ENCODE results near the gene SNX19. TPM values are rescaled to one million over a fixed set of nuclear protein-coding genes. Genes with fewer than 3 reads are reported as not detected.

SNX19 gene
- total RNA-seq, 1 donor from 2014 or later, result 40.8 TPM

DNA sequence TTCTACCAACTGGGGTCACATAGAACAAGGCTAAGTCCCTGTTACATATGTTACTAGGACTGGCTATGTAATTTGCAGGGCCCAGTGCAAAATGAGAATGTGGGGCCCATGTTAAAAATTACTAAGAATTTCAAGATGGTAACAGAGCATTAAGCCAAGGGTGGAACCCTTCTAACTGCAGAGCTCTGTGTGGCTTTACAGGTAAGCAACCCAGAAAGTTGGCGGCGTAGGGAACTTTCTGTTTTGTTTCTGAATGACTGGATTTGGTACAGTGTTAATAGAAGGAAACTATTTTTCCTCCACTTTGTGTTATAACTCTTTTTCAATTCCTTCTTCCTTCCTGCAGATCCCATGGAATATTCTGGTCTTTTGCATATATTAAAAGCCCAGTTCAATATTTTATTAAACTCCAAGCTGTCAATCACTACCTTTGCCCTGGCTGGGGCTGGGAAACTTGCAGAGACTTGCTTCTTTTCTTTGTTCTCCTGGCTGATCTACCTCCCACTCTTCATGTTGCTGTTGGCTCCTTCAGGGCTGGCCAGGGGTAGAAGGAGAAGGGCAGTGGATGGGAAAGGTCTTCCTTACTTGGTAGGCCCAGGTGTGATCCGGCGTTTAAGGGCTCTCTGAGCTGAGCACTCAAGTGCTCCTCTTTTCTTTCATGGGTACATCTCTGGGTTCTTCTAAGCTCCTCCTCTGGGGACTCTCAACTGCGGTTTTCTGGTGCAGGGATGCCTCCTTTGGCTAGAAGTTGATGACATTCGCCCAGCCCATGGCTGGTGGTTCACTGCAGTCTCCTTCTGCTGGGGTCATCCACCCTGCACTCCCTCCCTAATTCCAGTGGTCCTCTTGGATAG, 67.7 kb downstream of the SNX19 start:
- DNase-seq (ENCODE audit: low spot score in 2 of 2) (no peak), FAIRE-seq (no peak)

DNA sequence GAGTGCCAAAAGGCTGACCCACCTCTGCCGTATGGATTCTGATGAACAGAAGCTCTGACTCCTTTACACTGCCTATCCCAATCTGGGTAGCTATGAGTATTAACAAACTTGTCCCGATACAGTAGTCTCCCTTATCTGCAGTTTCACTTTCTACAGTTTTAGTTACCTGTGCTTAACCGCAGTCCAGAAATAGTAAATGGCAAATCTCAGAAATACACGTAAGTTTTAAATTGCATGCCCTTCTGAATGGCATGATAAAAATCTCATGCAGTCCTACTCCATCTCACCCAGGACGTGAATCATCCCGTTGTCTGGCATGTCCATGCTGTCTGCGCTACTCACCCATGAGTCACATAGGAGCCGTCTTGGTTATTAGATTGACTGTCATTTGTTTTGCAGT, 68.8 kb downstream of the SNX19 start:
- FAIRE-seq, result no peak
- DNase-seq (ENCODE audit: low spot score in 2 of 2), result no peak

DNA sequence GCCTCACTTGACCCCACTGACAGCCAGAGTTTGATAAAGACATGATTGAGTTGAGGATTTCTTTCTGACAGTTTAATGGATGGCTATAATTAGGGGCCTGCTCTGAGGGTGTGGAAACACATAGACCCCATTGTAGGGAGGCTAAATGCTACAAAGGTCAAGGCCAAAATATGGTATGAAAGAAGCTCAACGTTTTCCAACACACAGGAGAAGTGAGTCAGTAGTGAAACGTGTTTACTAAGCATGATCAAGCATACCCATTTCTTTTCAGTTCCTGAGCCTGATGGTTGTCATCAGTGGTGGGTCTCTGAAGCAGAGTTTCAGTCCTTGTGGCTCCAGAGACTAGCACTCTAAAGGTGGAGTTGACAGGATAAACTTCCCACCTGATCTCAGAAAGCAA, 69.7 kb downstream of the SNX19 start:
- FAIRE-seq, result no peak
- DNase-seq (ENCODE audit: low spot score in 2 of 2), result no peak

DNA sequence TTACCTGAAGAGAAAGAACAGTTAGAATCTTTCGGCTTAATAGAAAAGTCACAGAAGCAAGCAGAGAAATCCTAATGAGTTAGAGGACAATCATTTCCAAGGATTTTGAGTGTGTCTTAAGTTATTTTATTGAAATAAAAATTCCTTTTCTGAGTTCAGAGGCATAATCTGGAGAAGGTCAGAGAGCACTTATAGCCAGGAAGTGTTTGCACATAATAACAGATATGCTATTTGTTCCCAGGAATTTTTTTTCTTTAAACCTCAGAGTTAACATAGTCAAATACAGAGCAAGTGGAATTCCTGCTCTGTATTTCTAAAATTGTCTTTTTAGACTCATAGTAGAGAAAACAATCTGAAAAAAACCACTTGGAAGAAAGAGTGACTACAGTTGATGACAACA, 74.3 kb downstream of the SNX19 start:
- FAIRE-seq (no peak), DNase-seq (ENCODE audit: low spot score in 2 of 2) (no peak)

DNA sequence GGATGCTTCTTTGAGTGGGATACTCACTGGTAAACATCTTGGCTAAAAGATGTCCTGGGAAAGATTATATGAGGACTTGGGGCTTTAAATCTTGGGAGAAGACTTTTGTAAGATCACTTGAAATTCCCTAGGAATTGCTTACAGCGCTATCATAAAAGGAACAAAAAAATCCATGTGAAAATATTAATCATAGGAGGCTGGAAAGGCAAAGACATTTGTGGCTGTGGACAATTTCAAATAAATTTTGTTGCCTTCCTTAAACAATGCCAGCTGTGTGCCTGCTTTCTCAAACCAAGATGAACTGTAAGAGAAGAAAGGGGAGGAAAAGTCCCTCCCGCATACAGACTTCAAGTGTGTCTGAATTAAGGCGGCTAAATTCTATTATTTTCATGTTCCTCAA, 75.6 kb downstream of the SNX19 start:
- no peak for DNase-seq (ENCODE audit: low spot score in 2 of 2)
- FAIRE-seq, result no peak

DNA sequence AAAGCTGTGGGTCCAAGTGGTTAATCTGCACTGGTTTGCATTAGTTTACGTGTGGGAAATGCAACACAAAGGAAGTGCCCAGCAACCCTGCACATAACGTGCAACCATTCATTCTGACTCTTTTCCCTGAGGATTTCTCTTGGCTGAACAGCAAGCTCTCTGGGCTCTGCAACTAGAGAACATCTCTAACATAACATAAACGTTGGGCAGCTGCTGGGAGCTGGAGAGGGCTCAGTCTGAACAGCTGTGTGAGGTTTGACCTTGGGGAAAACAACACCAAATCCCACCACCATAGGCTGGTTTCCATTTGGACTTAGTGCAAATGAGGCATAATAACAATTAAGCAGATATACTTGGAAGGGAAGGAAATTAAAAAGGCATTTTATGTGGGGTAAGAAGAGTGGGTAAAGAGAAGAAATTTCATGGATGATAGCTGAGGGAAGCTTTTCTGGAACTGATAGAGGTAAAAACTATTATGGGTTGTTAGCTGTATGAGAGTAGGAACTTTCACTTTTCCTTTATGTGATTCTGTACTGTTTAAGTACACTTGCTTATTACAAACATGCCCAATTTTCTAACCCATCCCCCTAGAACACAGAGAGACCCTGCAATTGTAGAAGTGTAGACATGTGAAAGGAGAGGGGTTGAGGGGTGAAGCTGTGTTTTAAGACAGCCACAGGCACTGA, 76.2 kb downstream of the SNX19 start:
- DNase-seq (ENCODE audit: low spot score in 2 of 2) (no peak), FAIRE-seq (no peak)

DNA sequence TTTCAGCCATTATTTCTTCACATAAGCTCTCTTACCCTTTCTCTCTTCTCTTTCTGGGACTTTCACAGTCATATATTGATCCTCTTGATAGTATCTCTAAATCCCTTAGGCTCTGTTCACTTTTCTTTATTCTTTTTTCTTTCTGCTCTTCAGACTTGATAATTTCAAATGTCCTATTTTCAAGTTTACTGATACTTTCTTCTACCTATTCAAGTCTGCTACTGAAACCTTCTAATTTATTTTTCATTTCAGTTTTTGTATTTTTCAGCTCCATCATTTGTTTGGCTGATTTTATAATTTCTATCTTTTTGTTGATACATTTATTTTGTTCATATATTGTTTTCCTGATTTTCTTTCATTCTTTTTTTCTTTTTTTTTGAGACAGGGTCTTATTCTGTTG, 79.1 kb downstream of the SNX19 start:
- FAIRE-seq, result peak; percentile 13
- no peak for DNase-seq (ENCODE audit: low spot score in 2 of 2)

DNA sequence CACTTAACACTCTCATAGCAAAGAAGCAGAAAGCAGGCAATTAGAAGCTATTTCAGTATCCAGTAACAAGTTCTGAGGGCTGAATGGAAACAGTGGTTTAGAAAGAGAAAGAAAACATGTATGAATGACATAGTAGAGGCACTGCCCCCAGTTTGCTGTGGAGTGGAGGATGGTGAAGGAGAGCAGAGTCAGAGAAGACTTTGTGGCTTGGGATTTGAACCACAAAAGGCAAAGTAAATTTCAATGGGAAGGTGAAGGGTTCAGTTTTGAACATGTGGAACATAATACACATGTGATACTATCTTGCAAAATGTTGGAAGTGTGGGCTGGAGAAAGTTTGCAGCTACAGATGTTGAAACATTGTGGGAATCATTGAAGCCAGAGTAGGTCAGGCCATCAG, 81.4 kb downstream of the SNX19 start:
- FAIRE-seq (no peak), DNase-seq (ENCODE audit: low spot score in 2 of 2) (no peak)

DNA sequence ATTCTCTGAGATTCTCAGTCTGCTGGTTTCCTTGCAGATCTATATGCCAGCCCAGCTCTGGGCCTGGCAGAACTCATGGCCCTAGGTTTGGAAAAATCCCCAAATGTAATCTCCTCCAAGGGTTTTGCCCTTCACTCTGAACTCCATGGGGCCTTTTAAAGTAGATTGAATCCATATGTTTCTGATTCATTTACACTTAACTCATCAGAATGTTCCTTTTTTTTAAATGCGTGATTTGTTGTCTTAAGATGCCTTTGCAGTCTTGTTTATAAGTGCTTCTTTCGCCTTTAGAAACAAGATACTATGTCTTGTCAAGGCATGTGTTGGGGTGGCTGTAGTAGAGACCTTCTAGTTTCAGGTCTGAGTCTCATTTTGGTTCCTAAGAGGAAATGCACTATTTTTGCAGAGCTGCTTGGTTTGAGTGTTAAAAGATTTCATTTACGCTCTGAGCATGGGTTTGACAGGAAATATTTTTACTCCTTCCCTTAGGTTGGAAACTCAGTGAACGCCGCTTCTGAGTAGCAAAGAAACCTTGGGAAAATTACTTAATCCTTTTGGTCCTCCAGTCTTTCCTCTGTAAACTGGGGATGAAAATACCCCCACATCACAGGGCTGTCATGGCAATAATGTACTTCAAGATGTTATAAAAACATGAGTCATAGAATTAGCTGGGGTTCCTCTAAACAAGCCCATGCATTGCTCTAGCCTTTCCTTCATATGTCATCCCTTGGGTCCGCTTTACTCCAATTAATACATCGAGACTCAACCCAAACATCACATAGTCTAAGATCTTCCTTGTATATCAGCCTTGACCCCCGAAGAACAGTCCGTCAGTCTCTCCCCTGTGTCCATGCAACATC, 83.5 kb downstream of the SNX19 start:
- DNase-seq (ENCODE audit: low spot score in 2 of 2) (no peak), FAIRE-seq (no peak)

DNA sequence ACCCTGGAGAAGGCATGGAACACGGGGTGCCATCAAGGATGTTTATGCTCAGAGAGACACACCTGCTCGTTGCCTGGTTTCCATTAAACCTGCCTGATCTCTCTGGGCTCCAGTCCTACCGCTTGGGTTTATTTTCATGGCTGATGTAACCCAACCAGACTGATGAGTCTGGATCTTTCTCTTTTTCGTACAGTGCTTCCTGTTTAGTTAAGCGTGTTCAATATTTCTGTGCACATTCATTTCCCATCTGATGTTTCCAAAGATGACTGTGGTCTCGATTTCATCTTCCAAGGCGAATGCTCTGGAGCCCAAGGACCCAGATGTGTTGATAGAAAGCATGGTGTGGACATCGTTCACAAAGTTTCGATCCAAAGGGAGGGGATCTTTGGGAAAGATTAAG, 84.3 kb downstream of the SNX19 start:
- DNase-seq (ENCODE audit: low spot score in 2 of 2) (no peak), FAIRE-seq (no peak)

DNA sequence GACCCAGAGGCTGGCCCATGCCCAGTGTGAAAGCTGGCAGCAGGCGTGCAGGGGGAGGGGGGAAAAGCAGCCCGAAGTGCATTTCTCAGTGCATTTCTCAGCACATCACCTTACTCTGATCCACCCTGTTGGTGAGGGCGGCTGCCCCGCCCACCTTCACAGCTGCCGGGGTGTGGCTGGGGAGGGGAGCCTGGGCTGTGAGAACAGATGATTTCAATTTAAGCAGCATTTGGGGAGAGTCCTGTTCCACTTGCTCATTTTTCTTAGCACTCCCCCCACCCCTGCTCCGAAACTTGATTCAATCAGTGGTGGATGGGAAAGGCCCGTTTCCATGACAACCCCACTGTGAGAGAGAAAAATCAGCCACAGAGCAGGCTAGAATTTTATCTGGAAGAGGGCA, 84.8 kb downstream of the SNX19 start:
- FAIRE-seq (no peak), DNase-seq (ENCODE audit: low spot score in 2 of 2) (peak in 1 of 2 donors; percentile 24)

DNA sequence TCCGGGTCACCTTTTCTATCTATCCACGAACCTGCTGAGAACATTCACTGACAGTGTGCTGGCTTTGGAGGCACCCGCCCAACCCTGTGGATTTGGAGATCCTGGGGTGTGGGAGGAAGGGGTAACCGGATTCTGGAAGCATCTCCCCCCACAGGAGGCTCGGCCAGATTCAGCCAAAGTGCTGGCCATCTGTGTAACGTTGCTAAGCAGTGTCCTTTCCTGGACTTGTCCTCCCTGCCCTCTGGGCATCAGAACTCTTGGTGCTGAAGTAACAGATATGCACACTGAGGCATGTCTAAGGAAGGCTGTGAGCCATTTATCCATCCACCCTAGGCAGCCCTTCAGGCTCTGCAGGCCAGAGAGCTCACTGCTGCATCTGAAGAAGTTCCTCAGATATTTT, 85.7 kb downstream of the SNX19 start:
- DNase-seq (ENCODE audit: low spot score in 2 of 2) (no peak), FAIRE-seq (no peak)

DNA sequence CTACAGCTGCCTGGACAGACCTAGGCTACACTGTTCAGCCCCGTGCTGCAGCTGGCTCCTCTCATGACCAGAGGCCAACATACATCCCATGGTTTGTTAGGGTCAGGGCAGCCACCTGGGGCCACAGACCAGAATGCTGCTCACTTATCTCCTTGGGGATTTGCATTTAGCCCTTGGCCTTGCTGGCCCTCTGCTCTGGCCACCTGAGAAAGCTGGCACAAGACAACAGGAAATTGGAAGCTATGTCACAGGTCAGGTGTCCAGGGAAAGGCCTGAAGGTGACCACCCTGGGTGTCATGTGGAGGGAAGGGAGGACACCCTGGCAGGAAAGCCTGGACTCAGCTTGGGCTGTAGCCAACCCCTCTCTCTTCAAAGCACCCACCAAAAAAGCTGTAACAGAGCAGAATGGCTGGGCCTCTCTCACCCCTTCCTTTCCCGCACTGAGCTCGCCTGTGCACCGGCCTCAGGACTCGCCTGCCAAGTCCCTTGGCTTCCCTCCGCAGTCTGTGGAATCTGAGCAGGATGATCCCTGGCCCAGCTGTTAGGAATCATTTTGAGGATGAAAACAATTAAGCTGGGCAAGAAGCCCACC, 86.3 kb downstream of the SNX19 start:
- FAIRE-seq, result no peak
- DNase-seq (ENCODE audit: low spot score in 2 of 2), result no peak

DNA sequence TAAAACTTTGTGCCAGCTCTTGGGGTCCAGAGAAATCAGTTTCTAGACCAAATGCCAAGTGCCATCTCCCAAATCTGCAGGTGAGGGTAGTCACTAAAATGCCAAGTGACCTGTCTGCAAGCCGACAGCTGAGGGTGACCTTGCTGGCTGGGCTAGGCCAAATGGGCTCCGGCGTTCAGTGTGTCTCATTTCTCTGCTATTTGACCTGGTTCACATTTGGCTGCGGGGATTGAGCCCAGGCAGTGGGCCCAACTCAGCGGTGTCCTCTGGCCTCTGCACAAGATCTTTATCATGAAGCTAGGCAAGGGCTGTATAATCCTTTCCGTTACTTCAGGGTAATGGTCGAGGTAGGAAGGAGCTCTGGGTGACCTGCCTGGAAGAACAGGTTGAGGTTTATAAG, 87.5 kb downstream of the SNX19 start:
- FAIRE-seq (no peak), DNase-seq (ENCODE audit: low spot score in 2 of 2) (no peak)

DNA sequence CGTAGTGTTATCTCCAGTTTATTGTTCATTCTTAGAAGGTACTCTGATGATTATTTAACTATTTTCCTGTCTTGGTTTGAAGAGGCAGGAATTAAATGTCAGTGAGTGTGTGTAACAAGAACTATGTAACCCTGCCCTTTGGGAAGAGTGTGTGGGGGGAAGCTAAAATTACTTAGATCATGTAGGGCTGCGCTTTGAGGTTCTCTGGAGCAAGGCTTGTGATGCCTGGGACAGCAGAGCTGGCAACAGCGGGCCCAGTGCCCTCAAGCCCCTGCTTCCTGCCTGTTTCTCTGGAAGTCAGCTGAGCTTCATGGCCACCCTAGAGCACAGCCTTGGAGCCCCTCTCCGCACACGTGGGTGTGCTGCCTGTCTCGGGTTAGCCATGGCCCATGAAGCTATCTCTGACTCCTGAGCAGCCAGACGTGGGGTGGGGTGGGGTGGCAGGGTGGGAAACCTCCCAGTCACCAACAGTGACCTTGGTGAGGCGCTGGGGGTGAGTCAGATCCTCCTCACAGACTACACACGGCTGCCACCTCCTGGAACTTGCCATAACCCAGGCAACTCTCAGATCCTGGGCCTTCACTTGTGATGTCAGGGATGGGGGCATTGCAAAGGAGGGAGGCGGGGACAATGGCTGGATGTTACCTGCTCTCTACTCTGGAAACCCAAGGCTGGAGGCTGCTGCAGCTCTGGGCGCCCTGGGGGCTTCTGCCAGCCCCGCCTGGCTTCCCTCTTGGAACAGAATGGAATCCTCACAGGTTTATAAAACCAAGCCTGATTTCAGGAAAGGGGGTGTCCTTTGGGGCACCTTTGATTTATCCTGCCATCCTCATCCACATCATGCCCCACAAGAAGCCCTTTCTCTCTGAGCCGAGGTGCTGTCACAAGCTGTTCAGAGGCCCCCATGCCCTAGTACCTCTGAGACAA, 88.6 kb downstream of the SNX19 start:
- DNase-seq (ENCODE audit: low spot score in 2 of 2) (peak in 1 of 2 donors; percentile 25), FAIRE-seq (no peak)

DNA sequence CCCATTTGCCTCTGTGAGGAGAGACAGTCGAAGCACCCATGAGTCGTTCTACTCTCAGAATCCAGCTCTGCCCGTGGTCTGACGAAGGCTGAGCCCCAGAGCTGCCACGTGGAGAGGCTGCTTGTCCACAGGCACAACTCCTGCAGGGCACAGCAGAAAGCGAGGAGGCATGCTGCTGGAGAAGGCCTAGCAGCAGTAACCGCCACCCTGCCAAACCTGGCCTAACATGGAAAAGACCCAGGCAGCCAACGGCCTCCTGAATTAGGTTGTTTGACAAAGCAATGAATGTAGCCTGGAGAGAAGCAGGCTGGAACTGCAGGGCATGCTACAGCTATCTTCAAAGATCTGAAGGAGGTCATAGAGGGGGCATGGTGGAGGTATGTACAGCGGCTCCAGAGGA, 89.7 kb downstream of the SNX19 start:
- FAIRE-seq (no peak), DNase-seq (ENCODE audit: low spot score in 2 of 2) (no peak)

DNA sequence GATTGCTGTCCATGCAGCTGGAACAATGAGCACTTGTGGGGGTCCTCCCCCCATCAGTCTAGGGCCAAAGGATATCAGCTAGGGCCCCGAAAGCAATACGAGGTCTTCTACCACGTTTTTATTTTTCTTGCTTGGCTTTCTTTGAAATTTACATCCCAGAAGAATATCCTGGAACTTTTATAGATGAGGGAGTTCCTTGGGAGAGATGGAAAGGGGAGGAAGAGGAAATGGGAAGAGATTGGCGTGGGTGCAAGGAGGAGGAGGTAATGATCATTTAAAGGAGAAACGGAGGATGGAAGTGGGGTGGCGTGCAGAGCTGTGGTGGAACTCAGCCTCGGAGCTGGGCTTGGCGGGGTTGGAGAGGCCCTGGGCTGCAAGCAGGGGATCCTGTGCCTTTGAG, 90.3 kb downstream of the SNX19 start:
- no peak for DNase-seq (ENCODE audit: low spot score in 2 of 2)
- no peak for FAIRE-seq

DNA sequence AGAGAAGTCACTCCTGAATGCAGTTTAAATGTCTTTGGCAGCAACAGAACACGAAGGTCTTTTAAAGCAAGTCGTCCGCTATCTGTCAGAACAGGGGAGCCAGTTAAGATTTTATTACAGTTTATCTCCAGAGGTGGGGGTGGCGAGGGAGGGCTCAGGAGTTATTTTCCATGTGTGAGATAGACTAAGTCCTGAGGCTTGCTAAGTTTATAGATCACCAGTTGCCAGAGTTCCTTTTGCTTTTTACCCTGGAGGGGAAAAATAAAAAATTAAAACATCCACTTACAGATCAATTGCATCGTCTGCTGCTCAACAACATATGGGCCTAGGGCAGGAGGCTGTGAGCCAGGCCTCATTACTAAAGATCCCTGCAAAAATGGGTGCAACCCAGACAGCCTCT, 90.7 kb downstream of the SNX19 start:
- no peak for DNase-seq (ENCODE audit: low spot score in 2 of 2)
- FAIRE-seq, result no peak
